ENCODE measurements around the gene IQGAP3.

IQGAP3 gene

DNA sequence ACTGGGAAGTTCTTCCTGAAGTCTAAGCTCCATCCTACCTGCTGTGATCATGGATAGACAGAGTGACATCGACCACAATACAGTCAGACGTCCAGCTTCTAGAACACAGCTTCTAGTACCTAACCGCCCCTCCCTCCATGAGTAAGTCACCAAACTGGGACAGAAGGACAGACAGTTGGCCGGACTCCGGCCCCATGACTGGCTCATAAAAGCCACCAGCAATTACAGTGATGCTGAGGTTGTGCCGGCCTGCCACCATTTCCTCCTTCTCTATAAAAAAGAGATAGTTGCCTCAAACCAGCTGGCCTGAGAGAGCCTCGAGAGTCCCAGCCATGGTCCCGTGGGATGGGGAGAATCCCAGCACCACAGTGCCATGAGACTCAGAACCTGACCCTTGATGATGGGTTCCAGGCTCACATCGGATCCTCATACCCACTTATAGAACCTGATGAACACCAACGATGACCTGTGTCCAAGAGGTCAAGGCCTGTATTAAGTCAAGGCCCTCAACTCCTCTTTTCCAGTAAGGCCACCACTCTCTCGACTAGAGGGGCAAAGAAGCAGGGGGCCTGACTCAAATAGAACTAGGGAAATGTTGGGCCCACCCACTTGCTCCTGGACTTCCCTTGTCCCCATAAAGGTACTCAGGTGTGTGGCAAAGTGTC lies 75.2 kb downstream of the IQGAP3 start:
- no peak for DNase-seq (ENCODE audit: low read depth, low spot score)

DNA sequence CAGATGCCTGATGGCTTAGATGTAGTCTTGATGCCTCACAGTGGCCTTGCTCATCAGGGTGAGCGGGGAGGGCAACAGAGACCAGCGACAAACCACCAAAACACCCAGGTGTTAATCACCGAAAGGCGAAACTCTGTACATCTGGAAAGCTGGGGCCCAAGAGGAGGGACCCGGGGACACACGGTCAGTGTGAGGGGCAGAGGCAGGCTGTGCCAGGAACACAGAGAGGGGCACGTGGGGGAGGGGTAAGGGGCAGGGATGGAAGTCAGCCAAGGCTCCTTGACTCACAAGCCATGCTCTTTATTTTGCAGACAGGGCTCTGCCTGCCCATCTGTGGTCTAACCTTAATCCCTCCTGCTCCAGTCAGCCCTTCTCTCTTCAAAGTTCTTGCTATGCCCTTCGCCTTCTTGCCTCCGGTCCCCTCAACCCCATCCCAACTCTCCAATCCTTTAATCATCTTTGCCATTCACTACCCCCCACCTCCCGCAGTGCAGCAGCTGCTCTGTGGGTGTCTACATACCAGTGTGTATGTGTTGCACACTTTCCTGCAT lies 76.1 kb downstream of the IQGAP3 start:
- DNase-seq (ENCODE audit: low read depth, low spot score) = no peak

DNA sequence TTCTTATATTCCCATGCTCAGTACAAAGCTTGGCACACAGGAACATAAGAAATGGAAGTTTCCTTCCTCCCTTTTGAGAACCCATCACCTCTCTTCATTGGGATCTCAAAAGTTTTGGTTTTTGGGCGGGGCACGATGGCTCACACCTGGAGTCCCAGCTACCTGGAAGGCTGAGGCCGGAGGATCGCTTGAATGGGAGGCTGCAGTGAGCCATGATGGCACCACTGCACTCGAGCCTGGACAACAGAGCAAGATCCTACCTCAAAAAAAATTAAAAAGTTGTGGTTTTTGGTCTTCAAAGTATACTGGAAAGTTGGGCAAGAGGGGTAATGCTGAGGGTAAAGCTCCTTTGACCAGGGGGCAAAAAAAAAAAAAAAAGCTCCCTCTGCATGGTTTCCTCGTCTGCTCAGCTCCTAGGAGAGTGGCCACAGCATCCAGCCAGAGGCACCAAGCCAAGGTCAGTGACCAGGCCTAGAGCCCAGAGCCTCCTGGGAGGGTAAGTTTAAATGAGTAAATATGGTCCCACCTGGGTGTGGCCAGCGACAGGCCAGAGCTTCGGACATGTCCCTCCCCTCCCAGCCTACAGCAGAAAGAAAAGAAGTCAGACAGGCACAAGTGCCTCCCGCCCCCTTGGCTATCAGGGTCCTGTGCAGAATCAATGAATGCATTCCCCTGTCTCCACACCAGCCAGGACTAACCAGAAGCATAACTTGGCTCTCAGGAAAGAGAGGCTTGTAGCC lies 76.8 kb downstream of the IQGAP3 start:
- no peak for DNase-seq (ENCODE audit: low read depth, low spot score)

DNA sequence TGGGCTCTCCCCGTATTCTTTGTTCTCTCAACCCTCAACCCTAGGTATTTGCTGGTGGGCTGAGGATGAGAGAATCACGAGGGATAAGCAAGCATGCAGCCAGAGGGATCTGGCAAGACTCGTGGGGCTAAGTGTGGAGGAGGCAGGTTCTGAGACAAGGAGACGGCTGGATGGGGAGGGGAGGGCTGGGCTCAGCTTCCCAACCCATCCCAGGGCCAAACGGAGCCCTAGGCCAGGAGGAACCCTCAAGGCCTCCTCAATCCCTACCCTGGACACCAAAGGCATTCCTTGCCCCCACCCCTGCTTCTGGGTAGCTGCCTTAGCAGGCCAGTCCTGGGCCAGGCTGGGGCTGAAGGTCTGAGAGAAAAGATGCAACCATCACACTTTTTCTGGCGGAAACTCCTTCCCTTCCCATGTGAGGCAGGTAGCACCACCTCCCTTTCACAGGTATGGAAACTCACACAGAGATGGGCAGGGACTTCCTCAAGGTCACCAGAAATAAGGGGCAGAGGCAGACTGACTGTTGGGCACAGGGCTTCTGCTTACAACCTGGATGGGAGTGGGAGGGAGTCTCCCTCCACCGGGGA lies 78.0 kb downstream of the IQGAP3 start:
- DNase-seq (ENCODE audit: low read depth, low spot score) = no peak

DNA sequence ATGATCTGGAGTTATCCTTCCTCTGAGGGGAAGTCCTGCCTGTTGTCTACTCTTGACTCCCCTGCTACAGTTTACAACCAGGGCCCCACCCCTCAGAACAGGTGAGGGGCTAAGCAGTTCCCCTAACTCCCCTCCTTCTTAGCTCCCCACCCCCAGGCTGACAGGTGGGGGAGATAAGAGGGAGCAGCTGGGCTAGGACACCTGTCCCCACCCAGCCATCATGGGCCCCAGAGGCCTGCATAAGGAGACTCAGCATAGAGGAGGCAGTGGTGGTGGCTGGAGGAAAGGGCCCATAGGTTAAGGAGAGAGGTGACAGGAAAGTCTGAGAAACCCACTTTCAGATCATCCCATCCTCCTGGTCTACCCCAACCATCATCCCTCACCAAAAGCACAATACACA lies 78.6 kb downstream of the IQGAP3 start:
- DNase-seq (ENCODE audit: low read depth, low spot score) = no peak

DNA sequence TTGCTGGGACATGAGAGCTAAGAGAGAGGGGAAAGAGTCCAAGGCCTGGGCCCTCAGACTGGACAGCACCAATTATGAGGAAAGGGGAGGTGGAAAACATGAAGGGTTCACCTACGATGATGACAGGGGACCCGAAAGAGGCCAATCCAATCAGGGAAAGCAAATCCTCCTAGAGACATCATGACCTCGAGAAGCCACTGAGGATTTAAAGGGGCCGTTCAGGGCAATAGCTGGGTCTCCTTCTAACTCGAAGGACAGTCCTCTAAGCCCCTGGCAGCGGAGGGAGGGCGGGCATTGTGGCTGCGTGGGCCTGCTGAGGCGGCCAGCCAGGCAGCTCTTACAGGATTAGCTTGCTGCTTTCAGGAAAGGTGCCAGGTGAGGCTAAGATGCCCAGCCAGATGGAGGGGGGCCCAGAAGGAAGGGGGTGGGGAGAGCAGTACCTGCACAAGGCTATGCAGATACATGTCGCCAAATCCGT lies 79.2 kb downstream of the IQGAP3 start:
- DNase-seq (ENCODE audit: low read depth, low spot score) = no peak

DNA sequence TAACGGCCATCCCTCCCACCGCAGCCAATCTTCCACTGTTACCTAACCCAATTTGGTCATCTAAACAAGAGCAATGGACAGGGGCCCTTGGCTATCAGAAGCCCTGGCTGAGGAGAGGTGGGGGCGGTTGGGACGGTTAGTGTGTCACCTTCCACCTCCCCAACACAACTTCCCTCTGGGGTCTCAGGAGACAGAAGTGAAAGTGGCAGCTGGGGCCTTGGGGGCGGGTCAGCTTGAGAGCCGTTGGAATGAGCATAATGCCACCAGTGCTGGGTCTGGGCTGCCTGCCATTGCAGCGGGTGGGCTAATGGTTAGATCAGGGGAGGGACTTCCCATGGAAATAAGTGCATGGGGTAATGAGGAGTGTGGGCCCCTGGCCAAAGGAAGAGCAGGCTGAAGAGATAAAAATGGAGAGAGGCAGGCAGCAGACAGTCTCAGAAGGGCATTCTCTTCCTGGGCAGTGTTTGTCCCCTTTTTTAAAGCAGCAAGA lies 79.7 kb downstream of the IQGAP3 start:
- no peak for DNase-seq (ENCODE audit: low read depth, low spot score)

DNA sequence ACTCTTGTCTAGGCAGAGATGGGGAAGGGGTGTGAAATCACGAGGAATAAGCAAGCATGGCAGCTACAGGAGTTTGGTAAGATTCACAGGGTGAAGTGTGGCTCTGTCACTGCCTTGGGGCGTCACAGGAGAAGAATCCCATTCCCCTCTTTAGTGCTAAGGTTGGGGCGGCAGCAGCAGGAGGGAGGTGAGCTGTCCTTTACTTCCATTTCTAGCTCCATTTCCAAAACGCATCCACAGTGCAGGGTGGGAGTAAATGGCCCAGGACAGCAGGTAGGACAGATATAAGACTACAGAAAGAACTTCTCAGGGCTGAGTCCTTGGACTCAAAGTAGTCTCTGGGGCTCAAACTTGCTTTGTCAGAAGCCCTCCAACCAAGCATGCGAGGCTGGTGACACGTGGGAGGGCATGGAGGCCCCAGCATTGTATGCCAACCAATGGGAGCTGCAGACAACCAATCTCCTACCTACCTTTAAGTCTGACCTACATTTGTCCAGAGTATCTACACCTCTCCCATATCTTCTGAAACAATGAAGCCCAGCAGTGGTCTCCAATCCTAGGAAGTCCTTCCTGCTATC lies 80.3 kb downstream of the IQGAP3 start:
- no peak for DNase-seq (ENCODE audit: low read depth, low spot score)

DNA sequence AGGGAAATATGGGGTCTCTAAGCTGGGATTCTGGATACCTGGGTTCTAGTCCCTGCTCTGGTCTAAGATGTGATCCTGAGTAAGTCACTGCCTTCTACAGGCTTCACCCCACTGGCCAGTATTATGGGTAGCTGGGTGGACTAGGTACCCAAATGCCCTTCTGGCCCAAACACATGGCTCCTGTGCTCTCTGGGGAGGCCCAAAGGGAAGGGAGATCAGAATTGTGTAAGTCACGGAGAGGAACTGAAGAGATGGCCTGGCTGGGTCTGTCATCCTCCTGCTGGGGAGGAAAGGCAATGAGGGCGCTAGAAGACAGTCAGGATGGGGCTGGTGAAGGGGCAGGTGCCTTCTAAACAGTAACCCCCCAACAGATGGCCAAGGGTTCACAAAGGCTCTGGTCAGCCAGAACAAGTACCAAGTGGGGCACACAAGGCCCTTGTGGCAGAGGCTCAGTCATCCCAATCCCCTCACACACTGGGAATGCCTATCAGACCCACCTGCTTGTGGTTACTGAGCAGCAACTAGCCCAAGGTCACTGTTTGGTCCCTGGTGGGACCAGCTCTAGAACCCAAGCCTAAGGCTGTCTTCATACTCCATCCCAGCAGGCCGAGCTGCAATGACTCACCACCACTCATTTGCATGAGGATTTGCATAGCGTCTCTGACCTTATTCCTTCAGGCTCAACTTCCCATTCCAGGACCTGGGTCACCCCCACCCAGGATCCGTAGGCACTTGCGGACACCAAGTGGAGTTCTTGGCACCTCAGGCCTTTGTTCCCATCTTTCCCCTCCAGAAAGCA lies 81.0 kb downstream of the IQGAP3 start:
- DNase-seq (ENCODE audit: low read depth, low spot score) = no peak

DNA sequence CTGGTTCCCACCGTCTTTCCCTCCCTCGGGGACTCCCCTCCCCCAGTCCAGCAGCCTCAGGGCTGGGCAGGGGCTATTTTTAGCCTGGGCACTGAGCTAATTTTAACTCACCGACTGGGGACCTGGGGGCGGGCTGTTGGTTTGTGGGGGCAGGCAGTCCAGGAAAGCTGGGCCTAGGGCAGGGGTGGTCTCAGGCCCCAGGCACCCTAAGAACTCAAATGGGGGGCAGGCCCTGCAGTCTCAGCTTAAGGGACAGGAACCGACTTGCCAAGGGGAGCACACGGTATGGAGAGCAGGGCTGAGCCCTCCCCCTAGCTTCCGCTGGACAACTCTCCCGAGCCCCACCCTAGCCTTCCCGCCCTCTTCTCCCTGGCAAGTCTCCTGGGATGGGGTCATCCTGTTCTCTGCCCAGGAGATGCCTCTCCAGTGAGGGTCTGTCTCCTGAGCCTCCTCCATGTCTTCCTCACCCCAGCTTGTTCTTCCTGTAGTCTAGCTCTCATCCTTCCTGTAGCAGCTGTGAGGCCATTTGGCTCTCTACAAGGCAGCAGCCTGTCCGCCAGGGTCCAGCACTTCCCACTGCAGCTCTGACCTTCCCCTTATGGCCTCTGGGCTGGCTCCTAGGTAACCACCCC lies 81.8 kb downstream of the IQGAP3 start:
- no peak for DNase-seq (ENCODE audit: low read depth, low spot score)

DNA sequence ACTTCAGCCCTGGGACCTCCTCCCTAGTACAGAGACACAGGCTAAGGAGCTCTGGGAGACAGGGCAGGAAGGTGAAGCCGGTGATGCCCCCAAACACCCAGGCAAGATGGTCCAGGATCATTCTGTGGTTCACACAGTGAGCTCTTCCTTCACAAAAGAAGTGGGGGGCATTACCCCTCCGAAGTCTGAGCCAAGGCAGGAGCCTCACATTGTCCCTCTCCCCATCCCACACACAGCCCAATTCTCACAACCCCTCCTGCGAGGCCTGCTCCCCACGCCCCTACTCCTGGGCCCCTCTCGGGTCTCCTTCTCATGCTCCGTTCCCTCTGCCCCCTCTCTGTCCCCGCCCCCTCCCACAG lies 82.5 kb downstream of the IQGAP3 start:
- no peak for DNase-seq (ENCODE audit: low read depth, low spot score)

DNA sequence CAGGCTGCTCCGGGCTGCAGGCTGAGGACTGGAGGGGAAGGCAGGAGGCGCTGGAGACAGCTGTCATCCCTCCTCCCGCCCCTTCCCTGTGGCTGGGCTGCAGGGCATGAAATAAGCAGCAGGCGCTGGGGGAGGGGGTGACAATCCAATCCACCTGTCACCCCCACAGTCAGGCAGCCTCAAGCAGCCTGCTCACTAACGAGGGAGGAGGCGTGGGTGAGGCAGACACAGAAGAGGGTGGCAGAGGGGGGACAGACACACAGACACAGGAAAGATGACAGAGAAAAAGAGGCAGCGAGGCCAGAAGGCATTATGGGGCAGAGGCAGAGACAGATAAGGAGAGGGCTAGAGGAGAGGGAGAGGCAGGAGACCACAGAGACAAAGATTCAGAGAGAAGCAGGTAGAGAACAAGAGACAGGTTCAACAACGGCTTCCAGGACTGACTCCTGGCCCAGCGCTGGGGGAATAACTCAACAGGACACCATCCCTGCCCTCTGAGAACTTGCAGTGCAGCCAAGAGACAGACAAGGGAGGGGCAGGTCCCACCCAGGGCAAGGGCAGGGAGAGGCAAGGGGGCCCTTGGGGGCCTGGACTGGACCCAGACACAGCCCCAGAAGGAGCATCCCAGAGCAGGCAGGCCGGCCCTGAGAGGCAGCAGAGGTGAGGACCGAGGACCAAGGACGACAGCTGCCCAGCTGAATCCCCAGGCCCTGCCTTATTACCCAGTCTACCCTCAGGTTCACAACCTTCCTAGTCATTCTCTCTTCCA lies 83.0 kb downstream of the IQGAP3 start:
- DNase-seq (ENCODE audit: low read depth, low spot score) = no peak

DNA sequence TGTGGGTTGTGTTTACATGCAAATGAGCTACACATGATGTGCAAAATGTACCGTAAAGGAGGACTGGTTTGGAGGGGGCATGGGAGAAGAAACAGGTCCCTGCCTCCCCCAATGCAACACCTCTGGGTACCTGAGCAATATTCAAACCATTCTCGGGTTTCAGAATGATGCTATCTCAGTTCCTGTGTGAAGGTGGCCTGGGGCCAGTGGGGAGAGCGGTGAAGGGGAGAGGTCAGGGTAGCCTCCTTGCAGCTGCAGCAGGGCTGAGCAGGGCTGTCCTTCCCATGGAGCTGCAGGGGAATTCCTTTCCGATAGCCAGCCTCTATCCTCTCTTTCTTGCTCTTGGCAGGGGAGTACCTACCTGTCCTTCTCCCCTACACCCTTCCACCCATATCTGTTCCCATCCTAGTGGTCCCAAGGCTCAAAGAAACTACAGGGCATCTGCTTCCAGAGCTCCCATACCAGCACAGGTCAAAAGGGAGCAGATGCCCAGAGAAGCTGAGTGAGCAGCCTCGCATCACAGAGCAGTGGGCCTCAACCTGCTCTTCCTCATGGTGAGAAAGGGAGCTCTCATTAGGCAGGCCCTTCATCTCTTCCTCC lies 83.7 kb downstream of the IQGAP3 start:
- DNase-seq (ENCODE audit: low read depth, low spot score) = no peak

DNA sequence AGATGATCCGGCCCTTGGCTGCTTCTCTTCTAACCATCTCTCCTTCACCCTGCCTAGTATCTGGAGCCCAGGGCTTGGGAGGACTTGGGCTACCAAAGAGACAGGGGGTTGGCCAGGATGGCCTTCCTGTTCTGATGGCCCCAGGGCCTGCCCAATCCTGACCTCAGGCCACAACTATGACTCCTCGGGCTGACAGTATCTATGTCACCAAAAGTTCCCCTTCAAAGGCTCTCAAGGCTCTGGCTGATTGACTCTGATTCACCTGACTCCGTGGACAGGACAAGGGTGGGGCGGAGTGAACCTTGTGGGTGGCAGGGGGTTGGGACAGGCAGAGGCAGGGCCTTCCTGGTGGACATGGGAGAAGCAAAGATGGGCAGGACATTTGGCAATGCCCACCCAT lies 84.5 kb downstream of the IQGAP3 start:
- DNase-seq (ENCODE audit: low read depth, low spot score) = no peak

DNA sequence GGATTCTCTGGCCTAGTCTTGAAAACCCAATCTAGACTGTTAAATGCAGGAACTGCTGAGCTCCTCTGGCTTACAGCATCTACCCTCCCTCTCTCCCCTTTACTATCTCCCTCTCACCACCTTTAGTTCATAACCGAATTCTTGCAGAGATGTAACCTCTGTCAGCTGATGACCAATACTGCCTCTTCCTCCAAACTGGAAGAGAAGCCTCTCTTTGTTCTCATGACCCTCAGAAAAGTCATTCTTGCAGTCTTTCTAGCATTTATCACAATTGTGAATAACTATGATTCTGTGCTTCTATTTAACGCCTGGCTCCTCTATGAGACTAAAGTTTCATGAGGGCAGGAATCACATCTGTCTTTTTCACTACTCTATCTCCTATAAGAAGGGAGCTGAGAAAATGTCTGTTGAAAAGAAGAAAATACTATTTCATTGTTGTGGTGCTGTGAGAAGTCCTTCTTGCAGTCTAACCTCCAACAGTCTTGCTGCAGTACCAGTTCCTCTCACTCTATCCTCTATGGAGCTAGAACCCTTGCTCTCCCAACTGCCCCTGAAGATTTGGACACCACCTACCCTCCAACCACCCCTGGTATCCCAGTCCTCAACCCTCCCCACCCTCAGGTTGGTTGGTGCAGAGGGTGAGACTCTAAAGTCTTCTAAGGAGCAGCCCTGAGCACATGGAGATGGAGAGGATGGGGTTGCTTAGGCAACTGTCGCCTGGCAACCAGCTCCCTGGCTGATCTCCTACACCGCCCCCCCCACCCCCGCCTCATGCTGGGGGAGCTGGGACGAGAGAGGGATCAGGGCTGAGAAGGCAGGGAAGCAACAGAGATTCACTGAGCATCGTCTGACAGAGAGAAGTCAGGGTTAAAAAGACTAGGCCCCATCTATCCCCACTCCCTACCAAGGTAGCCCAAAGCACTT lies 85.7 kb downstream of the IQGAP3 start:
- DNase-seq (ENCODE audit: low read depth, low spot score) = no peak

DNA sequence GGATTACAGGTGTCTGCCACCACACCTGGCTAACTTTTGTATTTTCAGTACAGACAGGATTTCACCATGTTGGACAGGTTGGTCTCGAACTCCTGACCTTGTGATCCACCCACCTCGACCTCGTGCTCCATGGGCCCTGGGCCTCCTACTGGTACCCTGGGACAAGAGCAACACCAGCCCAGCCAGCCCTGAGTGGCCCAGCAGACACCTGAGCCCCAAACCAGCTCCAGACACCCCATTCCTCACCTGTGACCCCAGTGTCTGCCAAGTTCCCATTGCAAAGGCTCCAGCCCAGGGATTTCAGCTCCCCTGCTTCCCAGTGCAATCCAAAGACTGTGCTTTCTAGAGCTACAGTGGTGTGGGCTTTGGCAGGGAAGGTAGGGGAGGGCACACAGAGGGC lies 86.4 kb downstream of the IQGAP3 start:
- DNase-seq (ENCODE audit: low read depth, low spot score) = no peak

DNA sequence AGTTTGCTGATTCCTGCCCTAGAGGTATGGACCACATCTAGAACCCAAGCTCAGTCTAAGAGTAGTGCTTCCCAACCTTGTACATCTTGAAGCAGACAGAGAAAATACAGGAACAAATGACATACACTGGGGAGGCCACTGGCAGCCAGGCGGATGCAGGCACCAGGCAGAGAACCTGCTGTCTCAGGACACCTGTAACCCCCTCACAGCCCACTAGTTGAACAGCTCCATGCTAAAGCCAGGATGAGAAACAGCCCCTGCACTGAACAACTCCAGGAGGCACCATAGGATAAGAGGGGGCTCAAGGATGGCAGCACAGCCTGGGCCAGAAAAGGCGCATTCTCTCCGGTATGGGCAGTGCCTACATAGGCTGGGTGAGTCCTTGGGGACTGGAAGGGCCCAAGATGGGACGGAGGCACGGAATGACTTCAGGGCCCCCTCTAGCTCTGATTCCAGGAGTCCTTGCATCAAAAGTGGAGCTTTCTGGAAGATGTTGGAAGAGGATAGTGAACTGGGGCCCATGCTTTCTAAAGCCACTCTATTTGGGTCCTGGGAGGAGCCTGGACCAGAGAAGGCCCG lies 87.8 kb downstream of the IQGAP3 start:
- DNase-seq (ENCODE audit: low read depth, low spot score) = no peak

DNA sequence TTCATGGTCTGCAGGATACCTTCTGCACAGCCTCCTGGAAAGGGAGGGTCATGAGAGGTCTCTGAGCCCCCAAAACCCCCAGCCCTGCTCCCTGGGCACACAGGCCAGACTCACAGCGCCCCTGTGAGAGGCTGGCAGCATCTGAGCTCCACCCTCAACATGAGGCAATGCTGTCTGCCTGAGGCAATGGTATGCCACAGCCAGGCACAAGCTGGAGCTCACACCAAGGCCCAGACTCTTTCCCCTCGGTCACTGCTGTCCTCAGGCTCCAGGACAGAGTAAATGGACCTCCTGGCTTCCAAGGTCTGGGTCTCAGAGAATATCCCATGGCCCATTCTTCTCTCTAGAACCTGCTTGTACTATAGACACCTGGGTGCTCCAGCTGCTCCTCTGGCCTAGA lies 89.0 kb downstream of the IQGAP3 start:
- no peak for DNase-seq (ENCODE audit: low read depth, low spot score)

Measured in activated CD4-positive, CD25-positive, alpha-beta regulatory T cell treated with anti-CD3 and anti-CD28 coated beads, Interleukin-2, amount 50 U/mL, for 16 hours (primary cell).